ENCODE data around the gene MLC1.

Gene MLC1

DNA sequence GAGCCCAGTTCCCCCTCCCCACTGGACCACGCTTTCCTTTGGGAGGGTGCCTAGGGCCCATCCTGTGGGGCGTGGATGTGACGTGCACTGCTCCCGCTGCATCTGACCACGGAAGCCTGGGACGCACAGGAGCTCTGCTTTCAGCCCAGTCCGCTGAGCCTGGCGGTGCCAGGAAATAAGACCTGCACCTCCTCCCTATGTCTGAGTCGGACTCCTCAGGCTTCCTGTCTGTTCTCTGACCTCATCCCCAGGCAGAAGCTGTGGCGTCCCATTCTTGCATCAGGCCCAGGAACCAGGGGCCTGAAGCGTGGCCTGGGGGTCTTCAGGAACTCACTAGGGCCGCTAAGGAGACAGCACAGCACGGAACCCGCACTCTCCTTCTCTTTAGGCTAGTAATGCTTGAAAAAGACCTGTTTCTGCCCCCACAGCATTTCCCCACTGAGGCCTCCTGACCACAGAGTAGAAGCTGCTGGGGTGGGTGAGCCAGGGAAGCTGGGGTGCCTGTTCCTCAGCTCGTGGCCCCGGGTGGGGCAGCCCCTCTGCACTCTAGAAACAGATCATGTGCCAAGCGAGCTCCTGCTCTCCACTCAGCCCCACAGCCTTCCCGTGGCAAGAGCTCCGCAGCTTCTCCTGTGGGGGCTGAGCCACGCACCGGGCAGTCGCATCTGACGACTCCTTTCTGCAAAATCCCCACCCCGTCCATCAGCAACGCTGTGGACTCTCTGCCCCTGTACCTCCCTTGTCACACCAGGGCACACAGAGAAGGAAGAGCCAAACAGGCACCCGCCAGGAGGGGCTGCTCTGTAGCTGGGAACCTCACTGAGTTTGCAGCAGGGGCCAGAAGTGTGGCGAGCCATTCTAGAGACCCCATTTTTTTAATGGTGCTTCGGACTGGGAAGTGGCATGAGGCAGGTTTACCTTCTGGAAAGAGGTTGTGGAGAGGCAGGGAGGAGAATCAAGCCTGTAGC, 27.2 kb upstream of the MLC1 start:
- Mint-ChIP-seq H3K27me3 (no peaks in the 10 kb centered on the region), H3K36me3 (no peaks in the 10 kb centered on the region), H3K9me3 (ENCODE audit: low read depth) (no peaks in the 10 kb centered on the region), H3K4me1 (ENCODE audit: low read depth) (peaks cover 20% of the 10 kb centered on the region), H3K27ac (peak overlapping the region; percentile 85), H3K4me3 (peak overlapping the region; percentile 63)

DNA sequence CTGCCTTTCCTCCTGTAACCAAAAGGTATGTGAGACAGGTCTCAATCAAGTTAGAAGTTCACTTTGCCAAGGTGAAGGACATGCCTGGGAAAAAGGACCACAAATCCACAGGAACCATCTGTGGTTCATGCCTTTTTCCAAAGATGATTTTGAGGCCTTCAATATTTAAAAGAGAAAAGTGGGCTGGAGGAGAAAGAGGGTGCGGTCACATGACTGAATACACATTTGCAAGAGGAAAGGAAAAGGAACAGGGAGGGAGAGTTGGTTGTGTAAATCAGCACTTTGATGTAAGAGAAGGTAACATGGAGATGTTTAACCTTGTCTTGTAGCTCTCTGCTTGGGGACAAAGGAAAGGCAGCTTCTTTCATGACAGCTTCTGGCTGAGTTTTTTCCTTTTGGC, 25.8 kb upstream of the MLC1 start:
- H3K4me3 Mint-ChIP-seq, result peak overlapping the region; percentile 48
- H3K4me1 Mint-ChIP-seq (ENCODE audit: low read depth), result peaks cover 21% of the 10 kb centered on the region
- H3K36me3 Mint-ChIP-seq, result no peaks in the 10 kb centered on the region
- H3K9me3 Mint-ChIP-seq (ENCODE audit: low read depth), result no peaks in the 10 kb centered on the region
- H3K27ac Mint-ChIP-seq, result peak overlapping the region; percentile 30
- no peaks in the 10 kb centered on the region for H3K27me3 Mint-ChIP-seq

DNA sequence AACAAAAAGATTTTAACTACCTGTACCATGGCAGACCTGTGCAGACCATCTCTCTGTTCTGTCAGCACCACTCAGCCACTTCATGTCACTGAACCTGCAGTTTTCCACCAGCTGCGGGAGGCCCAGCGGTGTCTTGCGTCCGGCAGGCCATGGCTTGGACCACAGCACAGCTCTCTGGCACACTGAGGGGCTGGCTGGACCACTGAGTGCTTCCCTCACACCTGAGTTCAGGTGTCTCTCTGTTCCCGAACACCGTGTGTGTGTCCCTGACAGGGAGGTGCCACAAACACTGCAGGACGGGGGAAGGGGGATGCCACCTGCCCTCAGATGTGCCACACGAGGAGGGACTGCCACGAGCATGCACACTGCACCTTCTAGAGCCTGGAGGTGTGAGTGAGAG, 22.3 kb upstream of the MLC1 start:
- H3K4me3 Mint-ChIP-seq, result no peak overlapping the region
- peaks cover 21% of the 10 kb centered on the region for H3K4me1 Mint-ChIP-seq (ENCODE audit: low read depth)

DNA sequence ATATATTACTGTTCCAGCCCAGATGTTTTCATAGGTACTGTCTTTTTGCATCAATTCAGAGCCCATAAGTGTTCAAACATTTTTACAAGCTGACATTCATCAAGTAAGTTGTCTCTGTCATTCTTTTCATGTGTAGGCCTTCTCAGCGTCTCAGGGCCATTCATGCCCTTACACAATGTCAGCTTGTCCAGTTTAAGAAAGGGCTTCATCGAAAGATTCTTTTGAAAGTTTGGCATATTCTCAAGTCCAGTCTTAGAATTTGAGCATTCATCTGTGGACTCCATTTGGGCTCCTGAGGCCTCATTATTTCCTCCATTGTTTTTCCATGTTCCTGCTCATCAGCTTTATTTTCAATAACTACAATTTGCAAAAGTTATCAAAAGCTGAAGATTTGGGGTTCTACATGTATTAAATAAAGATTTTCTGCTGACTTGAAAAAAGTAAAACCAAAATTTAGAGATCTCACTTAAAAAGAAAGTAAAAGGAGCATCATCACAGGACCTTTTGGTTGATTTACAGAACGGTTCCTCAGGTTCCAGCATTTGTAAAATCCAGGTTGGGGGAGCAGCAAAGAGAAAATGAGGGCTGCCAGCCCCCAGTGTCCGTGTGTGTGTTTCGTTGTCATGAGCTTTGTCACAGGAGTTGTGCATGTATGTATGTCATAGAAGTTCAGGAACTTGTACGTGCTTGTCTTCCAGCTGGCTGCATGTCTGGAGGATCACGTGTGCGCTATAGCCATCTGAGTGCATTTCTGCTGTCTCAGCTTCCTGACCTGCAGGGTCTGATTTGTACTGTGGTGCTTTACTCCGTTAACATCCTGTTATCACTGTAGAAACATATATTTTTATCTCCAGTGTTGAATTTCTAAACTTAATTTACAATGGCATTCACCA, 20.2 kb upstream of the MLC1 start:
- Mint-ChIP-seq H3K4me3 (peak overlapping the region; percentile 21), H3K27me3 (no peaks in the 10 kb centered on the region), H3K4me1 (ENCODE audit: low read depth) (peaks cover 8% of the 10 kb centered on the region), H3K9me3 (ENCODE audit: low read depth) (no peaks in the 10 kb centered on the region), H3K27ac (no peak overlapping the region), H3K36me3 (no peaks in the 10 kb centered on the region)

More for the DNA sequence above, 22.3 kb upstream of the MLC1 start:
- no peaks in the 10 kb centered on the region for H3K36me3 Mint-ChIP-seq
- no peaks in the 10 kb centered on the region for H3K9me3 Mint-ChIP-seq (ENCODE audit: low read depth)
- no peak overlapping the region for H3K27ac Mint-ChIP-seq
- no peaks in the 10 kb centered on the region for H3K27me3 Mint-ChIP-seq

DNA sequence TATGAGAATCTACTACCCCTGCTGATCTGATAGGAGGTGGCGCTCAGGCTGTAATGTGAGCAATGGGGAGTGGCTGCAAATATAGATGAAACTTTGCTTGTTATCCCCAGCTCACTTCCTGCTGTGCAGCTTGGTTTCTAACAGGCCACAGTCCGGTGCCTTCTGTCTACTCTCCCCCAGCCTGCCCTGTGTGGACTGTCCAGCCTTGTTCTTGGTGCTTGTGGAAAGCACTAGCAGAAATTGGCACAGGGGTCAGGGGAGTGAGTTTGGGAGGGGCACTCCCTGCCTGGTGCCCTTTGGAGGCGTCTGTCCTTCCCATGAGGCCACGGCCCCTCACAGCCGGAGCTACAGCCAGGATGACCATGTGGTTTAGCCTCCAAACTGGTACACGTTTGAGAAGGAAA, 18.9 kb upstream of the MLC1 start:
- Mint-ChIP-seq H3K9me3 (ENCODE audit: low read depth) (no peaks in the 10 kb centered on the region), H3K27me3 (no peaks in the 10 kb centered on the region), H3K27ac (no peak overlapping the region), H3K4me1 (ENCODE audit: low read depth) (peaks cover 8% of the 10 kb centered on the region), H3K4me3 (no peak overlapping the region), H3K36me3 (no peaks in the 10 kb centered on the region)

DNA sequence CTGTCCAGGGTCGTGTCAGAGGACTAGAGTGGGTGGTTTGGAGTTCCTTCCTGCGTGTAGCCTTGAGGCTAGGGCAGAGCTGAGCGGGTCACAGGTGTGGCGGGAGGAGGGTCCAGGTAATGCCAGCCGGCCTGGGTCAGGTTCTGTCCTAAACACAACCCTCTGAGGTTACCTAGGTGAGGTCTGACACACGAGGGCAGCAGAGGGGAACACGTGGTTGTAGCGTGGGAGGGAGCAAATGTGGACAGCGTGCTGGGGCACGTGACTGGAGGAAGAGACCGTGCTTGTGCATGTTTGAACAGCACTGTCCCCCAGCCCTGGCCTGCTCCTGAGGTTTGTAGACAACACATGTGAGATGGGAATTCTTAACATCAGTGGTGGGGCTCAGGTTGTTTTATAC, 17.7 kb upstream of the MLC1 start:
- Mint-ChIP-seq H3K27ac (no peak overlapping the region), H3K4me3 (no peak overlapping the region), H3K4me1 (ENCODE audit: low read depth) (peaks cover 8% of the 10 kb centered on the region), H3K27me3 (peaks cover 4% of the 10 kb centered on the region), H3K9me3 (ENCODE audit: low read depth) (no peaks in the 10 kb centered on the region), H3K36me3 (no peaks in the 10 kb centered on the region)

DNA sequence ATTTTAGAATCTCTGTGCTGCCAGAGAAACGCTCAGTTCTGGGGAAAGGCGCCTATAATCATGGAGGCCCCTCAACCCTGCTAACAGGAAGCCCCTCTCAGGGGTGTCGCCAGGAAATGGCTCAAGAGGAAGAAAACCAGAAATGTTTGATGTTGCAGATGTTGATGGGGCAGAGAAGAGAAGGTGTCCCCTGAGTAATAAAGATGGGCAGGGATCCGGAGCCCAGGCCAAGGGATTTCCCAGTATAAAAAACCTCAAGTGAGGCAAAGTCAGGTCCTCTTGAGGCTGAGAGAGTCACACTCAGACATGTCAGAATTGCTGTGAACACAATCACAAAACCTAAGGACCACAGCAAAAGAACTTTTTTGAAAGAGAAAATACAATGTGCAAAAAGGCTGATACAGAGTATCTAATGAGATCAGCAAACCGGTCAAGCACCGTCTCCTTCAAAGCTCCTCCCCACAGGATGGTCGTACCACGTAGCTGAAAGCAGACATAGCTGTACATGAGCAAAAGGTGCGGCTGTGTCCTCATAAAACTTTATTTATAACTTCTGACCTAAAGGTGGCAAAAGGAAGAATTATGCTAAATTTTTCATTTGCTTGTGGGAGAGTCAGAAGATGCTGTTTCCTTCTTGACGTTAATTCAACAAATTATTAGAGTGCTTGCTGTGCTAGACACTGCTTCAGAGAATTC, 16.8 kb upstream of the MLC1 start:
- H3K4me1 Mint-ChIP-seq (ENCODE audit: low read depth), result peaks cover 8% of the 10 kb centered on the region
- no peak overlapping the region for H3K4me3 Mint-ChIP-seq
- H3K27me3 Mint-ChIP-seq, result peaks cover 4% of the 10 kb centered on the region
- H3K36me3 Mint-ChIP-seq, result no peaks in the 10 kb centered on the region
- no peak overlapping the region for H3K27ac Mint-ChIP-seq
- H3K9me3 Mint-ChIP-seq (ENCODE audit: low read depth), result no peaks in the 10 kb centered on the region

DNA sequence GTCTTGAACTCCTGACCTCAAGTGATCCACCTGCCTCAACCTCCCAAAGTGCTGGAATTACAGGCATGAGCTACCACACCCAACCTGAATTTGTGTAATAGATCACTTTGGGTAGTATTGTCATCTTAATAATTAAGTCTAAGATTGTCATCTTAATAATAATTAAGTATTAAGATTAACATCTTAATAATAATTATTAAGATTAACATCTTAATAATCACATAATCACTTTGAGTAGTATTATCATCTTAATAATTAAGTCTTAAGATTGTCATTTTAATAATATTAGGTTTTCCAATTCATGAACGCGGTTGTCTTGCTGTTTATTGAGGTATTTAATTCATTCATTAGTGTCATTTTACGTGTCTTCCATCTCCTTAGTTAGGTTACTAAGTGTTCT, 12.8 kb upstream of the MLC1 start:
- H3K27ac Mint-ChIP-seq, result no peak overlapping the region
- peaks cover 4% of the 10 kb centered on the region for H3K27me3 Mint-ChIP-seq
- no peak overlapping the region for H3K4me3 Mint-ChIP-seq
- no peaks in the 10 kb centered on the region for H3K4me1 Mint-ChIP-seq (ENCODE audit: low read depth)
- no peaks in the 10 kb centered on the region for H3K9me3 Mint-ChIP-seq (ENCODE audit: low read depth)
- no peaks in the 10 kb centered on the region for H3K36me3 Mint-ChIP-seq

DNA sequence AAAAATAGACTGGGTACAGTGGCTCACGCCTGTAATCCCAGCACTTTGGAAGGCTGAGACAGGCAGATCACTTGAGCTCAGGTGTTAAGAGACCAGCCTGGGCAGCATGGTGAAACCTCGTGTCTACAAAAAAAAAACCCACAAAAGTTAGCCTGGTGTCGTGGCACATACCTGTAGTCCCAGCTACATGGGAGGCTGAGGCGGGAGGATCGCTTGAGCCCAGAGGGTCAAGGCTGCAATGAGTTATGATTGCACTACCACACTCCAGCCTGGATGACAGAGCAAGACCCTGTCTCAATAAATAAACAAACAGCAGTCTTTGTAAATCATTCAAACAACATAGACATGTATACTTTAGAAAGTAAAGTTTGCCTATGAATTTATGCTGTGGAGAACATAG, 7.1 kb upstream of the MLC1 start:
- H3K4me3 Mint-ChIP-seq, result no peak overlapping the region
- H3K4me1 Mint-ChIP-seq (ENCODE audit: low read depth), result peaks cover 2% of the 10 kb centered on the region
- no peaks in the 10 kb centered on the region for H3K9me3 Mint-ChIP-seq (ENCODE audit: low read depth)
- no peak overlapping the region for H3K27ac Mint-ChIP-seq
- peaks cover 4% of the 10 kb centered on the region for H3K27me3 Mint-ChIP-seq
- H3K36me3 Mint-ChIP-seq, result no peaks in the 10 kb centered on the region

DNA sequence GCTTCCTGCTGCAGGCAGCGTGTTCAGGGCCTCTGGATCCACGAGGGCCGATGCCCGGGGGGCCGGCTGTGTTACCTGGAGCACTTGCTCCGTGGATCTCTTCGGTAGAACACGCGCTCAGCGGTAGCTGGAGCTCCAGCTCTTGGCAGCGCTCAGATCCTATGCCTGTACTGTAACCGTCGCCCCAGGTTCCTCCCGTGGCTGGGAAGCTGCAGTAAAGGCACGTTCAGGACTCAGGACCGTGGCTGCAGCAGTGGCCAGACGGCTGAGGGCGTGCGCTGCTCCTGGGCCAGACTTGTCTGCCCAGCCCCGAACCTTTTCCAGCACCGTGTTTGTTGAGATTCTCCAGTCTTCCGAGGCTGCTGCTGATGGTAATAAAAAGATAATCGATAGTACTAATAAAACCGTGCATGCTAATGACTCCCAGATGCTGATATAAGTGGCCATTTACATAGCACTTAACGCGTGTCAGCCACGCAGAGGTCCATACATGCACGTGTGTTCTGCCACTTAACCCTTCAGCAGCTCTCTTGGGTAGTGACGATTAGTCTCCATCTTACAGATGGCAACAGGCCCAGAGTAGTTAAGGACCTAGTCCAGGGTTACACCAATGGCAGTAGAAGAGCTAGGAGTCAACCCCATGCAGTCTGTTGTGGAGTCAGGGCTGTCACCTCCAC, 6.0 kb upstream of the MLC1 start:
- Mint-ChIP-seq H3K27ac (no peak overlapping the region), H3K4me1 (ENCODE audit: low read depth) (peaks cover 2% of the 10 kb centered on the region), H3K36me3 (no peaks in the 10 kb centered on the region), H3K4me3 (no peak overlapping the region), H3K27me3 (peaks cover 7% of the 10 kb centered on the region), H3K9me3 (ENCODE audit: low read depth) (no peaks in the 10 kb centered on the region)

DNA sequence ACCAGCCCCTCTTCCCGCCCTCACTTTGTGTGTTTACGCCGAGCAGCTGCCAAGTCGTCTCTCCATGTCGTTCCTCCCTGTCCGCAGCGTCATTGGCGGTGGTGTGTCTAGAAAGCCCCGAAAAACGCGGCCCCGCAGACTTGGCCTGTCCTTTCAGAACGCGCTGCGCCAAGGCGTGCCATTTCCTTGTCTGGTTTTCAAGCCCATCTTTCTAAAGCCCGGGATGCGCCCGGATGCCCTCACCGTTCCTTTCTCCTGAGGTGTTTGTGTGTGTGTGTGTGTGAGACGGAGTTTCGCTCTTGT, 5.1 kb upstream of the MLC1 start:
- H3K9me3 Mint-ChIP-seq (ENCODE audit: low read depth), result no peaks in the 10 kb centered on the region
- H3K4me3 Mint-ChIP-seq, result no peak overlapping the region
- H3K27ac Mint-ChIP-seq, result no peak overlapping the region

DNA sequence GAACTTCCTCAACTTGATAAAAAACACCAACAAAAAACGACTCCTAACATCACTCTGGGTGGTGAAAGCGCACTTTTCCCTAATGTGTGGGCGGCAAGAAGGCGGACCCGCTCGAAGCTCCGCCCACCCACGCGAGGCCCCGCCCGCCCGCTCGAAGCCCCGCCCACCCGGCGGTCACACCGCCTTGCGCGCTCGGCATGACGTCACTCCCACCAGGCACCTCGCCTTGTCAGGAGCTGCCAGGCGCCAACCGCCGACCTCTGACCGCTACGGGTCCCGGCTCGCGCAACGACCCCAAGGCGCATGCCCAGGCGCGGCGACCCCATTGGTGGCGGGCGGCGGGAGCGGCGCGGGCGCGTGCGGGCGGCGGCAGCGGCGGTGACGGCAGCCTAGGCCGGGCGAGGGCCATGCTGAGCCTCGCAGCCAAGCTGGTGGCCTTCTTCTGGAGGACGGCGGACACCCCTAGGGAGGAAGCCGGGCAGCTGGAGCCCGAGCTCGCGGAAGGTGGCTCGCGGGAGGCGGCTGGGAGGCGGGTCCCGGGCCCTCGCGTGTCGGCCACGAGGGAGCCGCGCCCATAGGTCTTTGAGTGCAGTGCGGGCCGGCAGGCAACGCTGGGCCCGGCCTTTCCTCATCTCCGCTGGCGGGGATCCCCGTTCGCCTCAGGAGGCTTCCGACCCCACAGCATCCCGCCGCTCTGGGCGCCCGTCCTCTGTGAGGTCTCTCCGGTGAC, 4.6 kb upstream of the MLC1 start, which contains the start of gene MOV10L1:
Gene MOV10L1 (plus strand): TSS at position 325 of the 730 bp plus-strand sequence. CDS start 83 bp downstream, at position 408.
- no peak within 1 kb of the TSS for H3K4me3 Mint-ChIP-seq
- H3K9me3 Mint-ChIP-seq (ENCODE audit: low read depth), result no peaks in the 10 kb centered on the region
- H3K27me3 Mint-ChIP-seq, result peaks cover 7% of the 10 kb centered on the region
- H3K36me3 Mint-ChIP-seq, result no peaks in the 10 kb centered on the region
- H3K4me1 Mint-ChIP-seq (ENCODE audit: low read depth), result peaks cover 2% of the 10 kb centered on the region
- no peak within 1 kb of the TSS for H3K27ac Mint-ChIP-seq

More for the DNA sequence above, 5.1 kb upstream of the MLC1 start:
- Mint-ChIP-seq H3K4me1 (ENCODE audit: low read depth) (peaks cover 2% of the 10 kb centered on the region), H3K27me3 (peaks cover 7% of the 10 kb centered on the region), H3K36me3 (no peaks in the 10 kb centered on the region)

DNA sequence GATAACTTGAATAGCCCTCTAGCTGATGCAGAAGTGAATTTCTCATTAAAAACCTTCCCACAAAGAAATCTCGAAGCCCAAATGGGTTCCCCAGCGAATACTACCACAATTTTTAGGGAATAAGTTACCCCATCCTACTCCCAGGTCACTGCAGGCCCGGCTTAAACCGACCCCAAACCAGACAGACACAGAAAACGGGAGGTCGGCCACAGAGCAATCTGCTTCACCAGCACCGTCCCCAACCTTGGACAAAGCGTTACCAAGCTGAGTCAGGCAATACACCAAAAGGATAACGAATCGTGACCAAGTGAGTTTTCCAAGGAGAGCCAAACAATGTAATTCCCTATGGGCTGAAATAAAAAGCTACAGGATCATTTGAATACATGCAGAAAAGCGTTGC, 4.0 kb upstream of the MLC1 start:
- Mint-ChIP-seq H3K36me3 (no peaks in the 10 kb centered on the region), H3K4me3 (no peak overlapping the region), H3K9me3 (ENCODE audit: low read depth) (no peaks in the 10 kb centered on the region), H3K27me3 (peaks cover 7% of the 10 kb centered on the region), H3K27ac (no peak overlapping the region), H3K4me1 (ENCODE audit: low read depth) (peaks cover 2% of the 10 kb centered on the region)

DNA sequence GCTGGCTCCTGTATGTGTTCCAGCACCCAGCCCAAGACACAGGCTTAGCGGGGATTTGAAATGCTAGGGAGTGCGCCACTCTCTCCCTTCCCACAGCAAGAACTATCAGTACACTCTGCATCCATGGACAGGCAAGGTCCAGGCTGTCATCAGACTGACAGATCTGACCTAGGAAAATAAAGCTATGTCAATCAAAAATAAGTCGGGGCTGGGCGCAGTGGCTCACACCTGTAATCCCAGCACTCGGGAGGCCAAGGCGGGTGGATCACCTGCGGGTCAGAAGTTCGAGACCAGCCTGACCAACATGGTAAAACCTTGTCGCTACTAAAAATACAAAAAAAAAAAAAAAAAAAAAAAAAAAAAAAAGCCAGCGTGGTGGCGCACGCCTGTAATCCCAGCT, 2.9 kb upstream of the MLC1 start:
- H3K9me3 Mint-ChIP-seq (ENCODE audit: low read depth), result no peaks in the 10 kb centered on the region
- H3K4me3 Mint-ChIP-seq, result no peak overlapping the region

More for the DNA sequence above, 2.9 kb upstream of the MLC1 start:
- Mint-ChIP-seq H3K27me3 (peaks cover 7% of the 10 kb centered on the region), H3K4me1 (ENCODE audit: low read depth) (peaks cover 2% of the 10 kb centered on the region), H3K27ac (no peak overlapping the region), H3K36me3 (no peaks in the 10 kb centered on the region)
